ENCODE measurements around the gene CFAP46. TPM values are rescaled to one million over a fixed set of nuclear protein-coding genes. Genes with fewer than 3 reads are reported as not detected.
"Not testable (repeated sequence)": the region's sequence is repeated elsewhere in the genome, so short reads cannot be mapped to it uniquely, and the experiment has no call there.

CFAP46 gene
- total RNA-seq, 1 donor from 2014 or later = 1.9 TPM

DNA sequence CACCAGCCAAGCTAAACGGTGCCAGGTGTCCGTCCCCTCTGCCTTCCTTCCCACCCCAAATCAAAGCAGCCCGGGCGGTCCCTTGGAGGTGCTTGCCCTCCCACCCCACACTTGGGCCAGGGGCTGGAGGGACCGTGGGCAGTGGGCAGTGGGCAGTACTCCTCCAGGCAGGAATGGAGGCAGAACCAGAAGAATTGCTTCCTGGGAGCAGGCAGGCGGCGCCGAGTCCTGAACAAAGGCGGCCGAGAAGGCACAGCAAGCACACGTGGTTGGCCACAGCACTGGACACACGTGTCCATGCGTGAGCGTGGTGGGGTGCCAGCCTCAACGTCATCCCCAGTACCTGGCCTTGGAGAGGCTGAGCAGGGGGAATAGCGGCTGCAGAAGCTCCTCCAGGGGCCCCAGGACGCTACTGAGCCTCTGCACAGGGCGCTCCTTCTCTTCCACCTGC lies 108.0 kb downstream of the CFAP46 start:
- no peak for DNase-seq
- ATAC-seq (ENCODE audit: poor library complexity) = no peak
- intact Hi-C loops (cut with DNase I) = no loop called here

- DNase-seq (no peak), ATAC-seq (ENCODE audit: poor library complexity) (no peak)
- intact Hi-C loops (cut with DNase I) = no loop called here
Measured at GRCh38 chr10:132833421-132834111, 108.8 kb downstream of the CFAP46 start.

DNA sequence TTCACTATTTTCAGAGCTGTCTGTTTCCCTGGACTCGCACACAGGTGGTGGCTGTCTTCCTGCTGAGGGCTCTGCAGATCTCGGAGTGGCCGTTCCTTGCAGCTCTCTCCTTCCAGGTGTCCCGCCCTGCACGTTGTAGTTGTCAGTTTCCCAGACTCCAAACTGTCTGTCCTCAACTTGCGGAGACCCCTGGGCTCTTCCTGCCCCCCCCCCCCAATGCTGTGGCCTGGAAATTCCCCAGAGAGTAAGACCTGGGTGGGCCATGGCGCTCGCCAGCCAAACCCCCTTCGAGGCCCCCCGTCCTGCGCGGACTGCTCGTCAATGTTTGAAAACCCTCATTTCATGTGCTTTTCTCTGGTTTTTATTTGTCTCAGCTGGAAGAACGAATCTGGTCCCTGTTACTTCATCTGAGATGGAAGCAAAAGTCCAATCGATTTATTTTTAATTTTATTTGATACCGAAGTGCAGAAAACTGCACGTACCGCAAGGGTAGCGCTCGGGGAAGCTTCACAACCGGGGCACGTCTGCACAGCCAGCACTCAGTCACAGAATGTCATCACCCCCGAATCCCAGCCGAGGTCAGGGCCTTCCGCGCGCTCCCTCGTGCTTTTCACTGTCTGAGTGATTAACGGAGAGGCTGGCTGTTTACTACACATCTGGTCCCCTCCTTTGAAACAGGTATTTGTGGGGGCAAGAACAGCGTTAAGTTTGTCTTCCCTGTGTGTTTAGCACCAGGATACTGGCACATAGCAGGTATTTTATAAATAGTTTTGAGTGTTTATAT lies 110.0 kb downstream of the CFAP46 start:
- intact Hi-C loops (cut with DNase I) = no loop called here
- ATAC-seq (ENCODE audit: poor library complexity) = no peak
- no peak for DNase-seq

DNA sequence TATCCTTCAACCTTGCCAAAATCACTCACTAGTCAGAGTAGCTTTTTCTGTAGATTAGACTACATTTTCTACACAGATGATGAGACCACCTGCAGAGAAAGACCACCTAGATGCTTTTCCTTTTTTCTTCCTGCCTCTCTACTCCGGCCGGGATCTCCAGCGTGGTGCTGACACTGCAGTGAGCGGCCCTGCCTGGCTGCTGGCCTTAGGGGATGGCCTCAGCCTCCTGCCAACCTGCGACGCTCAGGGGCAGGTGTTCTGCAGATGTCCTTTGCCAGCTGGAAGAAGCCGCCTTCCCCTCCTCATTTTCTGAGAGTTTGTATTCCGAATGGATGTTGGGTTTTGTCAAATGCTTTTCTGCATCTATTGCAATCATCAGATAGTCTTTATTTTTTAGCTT lies 113.0 kb downstream of the CFAP46 start:
- no peak for DNase-seq
- no peak for ATAC-seq (ENCODE audit: poor library complexity)
- intact Hi-C loops (cut with DNase I) = no loop called here

- intact Hi-C loops (cut with DNase I) = no loop called here
- ATAC-seq (ENCODE audit: poor library complexity) = no peak
- DNase-seq = no peak
Measured at GRCh38 chr10:132828681-132829080, 113.7 kb downstream of the CFAP46 start.

DNA sequence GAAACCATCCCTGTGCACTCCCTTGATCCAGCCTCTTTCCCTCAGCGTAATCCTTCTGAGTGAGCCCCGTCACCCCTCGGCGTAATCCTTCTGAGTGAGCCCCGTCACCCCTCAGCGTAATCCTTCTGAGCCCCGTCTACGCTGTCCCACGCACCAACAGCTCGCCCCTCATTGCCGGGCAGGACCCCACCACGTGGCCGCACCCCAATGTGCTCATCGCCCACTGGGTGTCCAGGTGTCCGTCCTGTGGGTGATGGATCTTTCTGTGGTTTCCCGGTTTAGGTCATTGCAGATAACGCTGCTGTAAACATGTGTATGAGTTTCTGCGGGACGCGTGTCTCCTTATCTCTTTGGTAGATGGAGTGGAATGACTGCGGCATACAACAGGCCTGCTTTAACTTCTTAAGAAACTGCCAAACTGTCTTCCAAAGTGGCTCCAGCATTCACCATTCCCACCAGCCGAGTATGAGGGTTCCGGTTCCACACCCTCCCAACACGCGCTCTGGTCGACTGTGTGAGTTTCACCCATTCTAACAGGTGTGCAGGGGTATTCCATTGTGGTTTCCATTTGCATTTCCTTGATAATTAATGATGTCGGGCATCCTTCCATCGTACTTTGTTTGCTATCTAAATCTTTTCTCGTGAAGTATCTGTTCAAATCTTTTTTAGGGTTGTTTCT lies 114.4 kb downstream of the CFAP46 start:
- intact Hi-C loops (cut with DNase I) = no loop called here
- DNase-seq = no peak
- ATAC-seq (ENCODE audit: poor library complexity) = no peak

DNA sequence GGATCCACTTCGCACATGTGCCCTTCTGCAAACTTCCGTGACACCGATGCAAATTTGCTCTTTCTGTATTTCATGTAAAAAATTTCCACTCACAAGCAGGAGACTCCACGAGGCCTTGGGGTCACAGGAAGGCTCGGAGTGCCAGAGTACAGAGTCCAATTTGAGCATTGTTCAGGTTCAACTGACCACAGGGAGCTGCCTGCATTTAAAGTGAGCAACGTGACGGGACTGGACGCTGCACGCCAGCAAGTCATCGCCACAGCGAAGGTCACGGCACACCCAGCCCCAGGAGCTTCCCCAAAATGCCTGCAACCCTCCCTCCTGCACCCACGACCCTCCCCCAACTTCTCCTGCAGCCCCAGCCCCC lies 115.0 kb downstream of the CFAP46 start:
- DNase-seq = no peak

GRCh38 chr10:132826524-132827422 lies 115.6 kb downstream of the CFAP46 start:
- no peak for DNase-seq
- no peak for ATAC-seq (ENCODE audit: poor library complexity)
- intact Hi-C loops (cut with DNase I) = no loop called here

More for the DNA sequence above, 115.0 kb downstream of the CFAP46 start:
- intact Hi-C loops (cut with DNase I) = no loop called here
- ATAC-seq (ENCODE audit: poor library complexity) = no peak

DNA sequence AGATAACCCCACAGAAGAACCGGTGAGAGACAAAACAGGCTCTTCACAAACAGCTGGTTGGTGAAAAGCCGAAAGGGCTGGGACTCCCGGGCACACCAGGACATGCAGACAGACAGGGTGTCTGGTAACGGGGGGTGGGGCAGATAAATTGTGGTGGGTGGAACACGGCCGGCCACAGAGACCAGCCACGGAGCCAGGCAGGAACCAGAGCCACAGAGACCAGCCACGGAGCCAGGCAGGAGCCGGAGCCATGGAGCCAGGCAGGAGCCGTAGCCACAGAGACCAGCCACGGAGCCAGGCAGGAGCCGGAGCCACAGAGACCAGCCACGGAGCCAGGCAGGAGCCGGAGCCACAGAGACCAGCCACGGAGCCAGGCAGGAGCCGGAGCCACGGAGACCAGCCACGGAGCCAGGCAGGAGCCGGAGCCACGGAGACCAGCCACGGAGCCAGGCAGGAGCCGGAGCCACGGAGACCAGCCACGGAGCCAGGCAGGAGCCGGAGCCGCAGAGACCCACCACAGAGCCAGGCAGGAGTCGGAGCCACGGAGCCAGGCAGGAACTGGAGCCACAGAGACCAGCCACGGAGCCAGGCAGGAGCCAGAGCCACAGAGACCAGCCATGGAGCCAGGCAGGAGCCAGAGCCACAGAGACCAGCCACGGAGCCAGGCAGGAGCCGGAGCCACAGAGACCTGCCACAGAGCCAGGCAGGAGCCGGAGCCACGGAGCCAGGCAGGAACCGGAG lies 116.4 kb downstream of the CFAP46 start:
- intact Hi-C loops (cut with DNase I); ATAC-seq (ENCODE audit: poor library complexity); DNase-seq: not testable (repeated sequence)

DNA sequence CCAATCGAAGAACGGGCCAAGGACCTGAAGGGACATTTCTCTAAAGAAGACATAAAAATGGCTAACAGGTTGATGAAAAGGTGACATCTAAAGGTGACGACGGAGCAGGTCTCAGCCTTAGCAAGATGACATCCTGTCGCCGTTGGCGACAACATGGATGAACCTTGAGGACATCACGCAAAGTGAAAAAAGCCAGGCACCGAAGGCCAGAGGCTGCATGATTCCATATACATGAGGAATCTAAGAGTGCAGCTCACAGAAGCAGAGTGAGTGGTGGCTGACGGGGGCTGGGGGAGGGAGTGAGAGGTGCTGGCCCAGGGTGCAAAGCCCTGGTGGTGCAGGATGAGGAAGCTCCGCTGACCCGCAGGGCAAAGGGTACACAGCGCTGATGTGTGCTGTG lies 122.3 kb downstream of the CFAP46 start:
- ATAC-seq (ENCODE audit: poor library complexity) (no peak), DNase-seq (no peak)
- intact Hi-C loops (cut with DNase I) = no loop called here

DNA sequence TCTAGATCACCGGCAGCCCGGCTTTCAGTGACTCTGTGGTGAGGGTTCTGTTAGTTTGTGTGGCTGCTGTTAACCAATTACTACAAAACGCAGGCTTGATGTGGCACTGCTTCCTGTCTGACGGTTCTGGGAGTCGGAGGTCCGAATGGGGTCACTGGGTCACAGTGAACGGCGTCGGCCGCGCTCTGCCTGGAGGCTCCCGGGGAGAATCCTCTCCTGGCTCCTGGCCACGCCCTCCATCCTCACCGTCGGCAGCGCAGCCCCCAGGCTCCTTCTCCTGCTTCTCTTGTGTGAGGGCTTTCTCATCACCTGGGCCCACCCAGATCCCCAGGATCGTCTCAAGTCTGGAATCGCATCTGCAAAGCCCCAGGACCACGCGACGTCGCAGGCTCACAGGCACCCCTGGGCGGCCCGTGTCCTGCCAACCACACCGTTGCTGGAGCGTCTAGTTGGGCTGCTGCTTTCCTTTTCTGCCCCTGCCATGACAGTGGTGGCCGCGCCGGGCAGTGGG lies 124.6 kb downstream of the CFAP46 start:
- no peak for DNase-seq
- intact Hi-C loops (cut with DNase I) = no loop called here
- no peak for ATAC-seq (ENCODE audit: poor library complexity)

GRCh38 chr10:132816718-132817117 lies 125.7 kb downstream of the CFAP46 start:
- DNase-seq (no peak), ATAC-seq (ENCODE audit: poor library complexity) (no peak)
- intact Hi-C loops (cut with DNase I) = no loop called here

- DNase-seq (no peak), ATAC-seq (ENCODE audit: poor library complexity) (no peak)
- intact Hi-C loops (cut with DNase I) = no loop called here
Measured at GRCh38 chr10:132815168-132815857, 127.1 kb downstream of the CFAP46 start.

DNA sequence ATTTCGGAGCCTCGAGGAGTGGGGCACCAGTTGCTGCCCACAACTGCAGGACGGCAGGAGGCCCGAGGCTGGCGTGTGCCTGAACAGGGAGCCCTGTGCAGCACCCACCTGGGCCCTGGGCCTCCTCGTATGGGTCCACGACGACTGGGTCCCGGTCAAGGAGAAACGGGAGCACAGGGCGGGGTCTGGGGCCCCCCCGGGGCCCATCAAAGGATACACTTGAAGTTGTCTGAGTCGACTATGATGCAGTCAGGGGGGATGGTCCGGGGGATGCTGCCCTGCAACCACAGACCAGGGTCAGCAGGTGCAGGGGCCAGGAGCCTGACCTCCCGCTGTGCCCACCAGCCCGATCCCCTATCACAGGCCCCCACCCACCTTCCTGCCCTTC lies 127.9 kb downstream of the CFAP46 start:
- intact Hi-C loops (cut with DNase I) = no loop called here
- DNase-seq = no peak
- no peak for ATAC-seq (ENCODE audit: poor library complexity)

GRCh38 chr10:132813560-132814468 lies 128.6 kb downstream of the CFAP46 start:
- DNase-seq (peak; percentile 26), ATAC-seq (ENCODE audit: poor library complexity) (no peak)
- intact Hi-C loops (cut with DNase I) = no loop called here

DNA sequence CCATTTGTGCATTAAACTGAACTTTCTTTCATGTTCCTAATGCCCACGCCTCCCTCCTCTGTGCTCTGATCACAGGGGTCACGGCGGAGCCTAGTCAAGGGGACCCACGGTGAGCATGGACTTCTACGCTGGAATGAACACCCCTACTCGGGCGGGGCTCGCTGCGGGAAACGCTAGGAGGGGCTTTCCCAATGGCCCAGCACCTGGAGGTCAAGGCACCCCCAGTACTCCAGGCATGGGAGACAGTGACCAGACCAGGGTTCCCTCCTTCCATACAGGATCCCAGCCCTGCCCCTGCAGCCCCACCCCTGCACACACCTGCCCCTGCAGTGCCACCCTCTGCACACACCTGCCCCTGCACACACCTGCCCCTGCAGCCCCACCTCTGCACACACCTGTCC lies 129.4 kb downstream of the CFAP46 start:
- intact Hi-C loops (cut with DNase I) = no loop called here
- ATAC-seq (ENCODE audit: poor library complexity) = no peak
- peak; percentile 20 for DNase-seq

Measured in Right ventricle myocardium superior (tissue), 1 donor.